HFF-Myc (cell line): ENCODE data around the gene ERP44.

ENCODE experiments used
- DNase-seq: peaks from one replicate; pipeline ENCODE4 v3.0.0-alpha.2; 2011; ENCODE audit warnings: low read depth; ENCODE audit errors: extremely low read depth
- H3K4me3 ChIP-seq: replicated peaks from 2 replicates; pipeline ENCODE4 v1.5.1; 2011; ENCODE audit warnings: low read depth, mild to moderate bottlenecking, control low read depth, low read length
- TF ChIP-seq, protein P1 (sequence below): IDR thresholded peaks from 2 replicates; pipeline ENCODE4 v1.5.1; 2012; ENCODE audit warnings: mild to moderate bottlenecking, low read depth, low read length, control low read depth; ENCODE audit errors: missing control alignments

The ERP44 gene

DNA sequence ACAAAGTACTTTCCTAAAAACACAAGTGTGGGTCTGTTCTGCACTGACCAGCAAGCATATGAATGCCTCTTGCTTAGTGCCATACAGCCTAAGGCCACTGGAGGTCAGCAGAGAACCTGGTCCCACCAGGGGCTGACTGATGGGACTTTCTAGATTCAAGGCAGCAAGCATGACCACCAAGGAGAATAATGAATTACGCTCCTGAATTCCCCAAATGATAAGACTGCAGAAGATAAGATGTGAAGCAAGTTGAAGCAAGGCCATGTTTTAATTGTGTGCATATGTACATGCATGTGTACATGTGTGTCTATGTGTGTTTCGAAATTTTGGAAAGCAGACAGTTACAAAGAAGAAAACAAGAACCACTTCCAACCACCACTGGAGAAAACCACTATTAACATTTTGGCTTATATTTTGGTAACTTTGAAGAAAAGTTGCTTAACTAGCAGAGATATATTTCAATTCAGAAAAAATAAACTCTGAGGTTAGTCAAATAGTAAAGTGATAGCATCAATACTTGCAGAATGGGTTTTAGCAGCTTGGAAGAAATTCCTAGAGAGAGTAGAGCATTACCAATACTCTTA, 70.5 kb downstream of the ERP44 start:
- H3K4me3 ChIP-seq = no peak overlapping the region
- TF ChIP-seq, protein P1, sequence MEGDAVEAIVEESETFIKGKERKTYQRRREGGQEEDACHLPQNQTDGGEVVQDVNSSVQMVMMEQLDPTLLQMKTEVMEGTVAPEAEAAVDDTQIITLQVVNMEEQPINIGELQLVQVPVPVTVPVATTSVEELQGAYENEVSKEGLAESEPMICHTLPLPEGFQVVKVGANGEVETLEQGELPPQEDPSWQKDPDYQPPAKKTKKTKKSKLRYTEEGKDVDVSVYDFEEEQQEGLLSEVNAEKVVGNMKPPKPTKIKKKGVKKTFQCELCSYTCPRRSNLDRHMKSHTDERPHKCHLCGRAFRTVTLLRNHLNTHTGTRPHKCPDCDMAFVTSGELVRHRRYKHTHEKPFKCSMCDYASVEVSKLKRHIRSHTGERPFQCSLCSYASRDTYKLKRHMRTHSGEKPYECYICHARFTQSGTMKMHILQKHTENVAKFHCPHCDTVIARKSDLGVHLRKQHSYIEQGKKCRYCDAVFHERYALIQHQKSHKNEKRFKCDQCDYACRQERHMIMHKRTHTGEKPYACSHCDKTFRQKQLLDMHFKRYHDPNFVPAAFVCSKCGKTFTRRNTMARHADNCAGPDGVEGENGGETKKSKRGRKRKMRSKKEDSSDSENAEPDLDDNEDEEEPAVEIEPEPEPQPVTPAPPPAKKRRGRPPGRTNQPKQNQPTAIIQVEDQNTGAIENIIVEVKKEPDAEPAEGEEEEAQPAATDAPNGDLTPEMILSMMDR = peak; percentile 96
- peak; percentile 55 for DNase-seq

DNA sequence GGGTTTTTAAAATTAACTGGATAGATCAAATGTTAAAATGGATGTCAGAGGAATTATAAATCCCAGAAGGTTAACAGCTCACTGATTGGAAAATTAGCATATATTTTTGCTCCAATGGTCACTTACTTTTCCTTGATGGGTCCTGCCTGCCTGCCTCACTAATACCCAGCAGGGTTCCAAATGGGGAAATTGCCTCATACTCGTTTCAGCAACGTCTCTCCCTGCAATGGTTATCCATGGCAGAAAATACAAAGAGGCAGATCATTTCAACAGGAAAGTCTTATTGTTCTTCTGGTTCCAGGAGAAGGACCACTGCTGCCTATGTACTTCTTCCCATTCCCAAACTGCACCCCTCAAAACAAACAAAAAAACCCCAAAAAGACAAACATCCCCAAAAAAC, 71.3 kb downstream of the ERP44 start:
- TF ChIP-seq, protein P1 = no peak

DNA sequence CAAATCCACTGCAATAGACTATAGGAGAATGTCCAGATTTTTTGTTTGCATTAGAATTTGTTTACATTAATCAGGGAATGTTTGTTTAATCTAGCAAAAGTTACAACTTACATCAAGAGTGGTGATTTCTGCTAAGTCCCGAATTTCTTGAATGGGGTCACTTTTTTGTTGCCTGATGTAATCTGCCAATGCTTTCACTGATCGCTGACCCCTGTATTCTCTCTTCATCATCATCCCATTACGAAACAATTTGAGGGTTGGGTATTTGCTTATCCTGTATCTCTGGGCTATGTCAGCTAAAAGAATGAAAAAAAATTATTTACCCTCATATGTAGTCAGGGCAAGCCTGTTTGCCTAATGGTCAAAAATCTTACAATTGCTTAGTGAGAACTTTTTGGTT, 76.9 kb downstream of the ERP44 start:
- TF ChIP-seq, protein P1 = no peak
- H3K4me3 ChIP-seq = no peak overlapping the region
- DNase-seq = no peak

More for the DNA sequence above, 71.3 kb downstream of the ERP44 start:
- DNase-seq = no peak
- no peak overlapping the region for H3K4me3 ChIP-seq

DNA sequence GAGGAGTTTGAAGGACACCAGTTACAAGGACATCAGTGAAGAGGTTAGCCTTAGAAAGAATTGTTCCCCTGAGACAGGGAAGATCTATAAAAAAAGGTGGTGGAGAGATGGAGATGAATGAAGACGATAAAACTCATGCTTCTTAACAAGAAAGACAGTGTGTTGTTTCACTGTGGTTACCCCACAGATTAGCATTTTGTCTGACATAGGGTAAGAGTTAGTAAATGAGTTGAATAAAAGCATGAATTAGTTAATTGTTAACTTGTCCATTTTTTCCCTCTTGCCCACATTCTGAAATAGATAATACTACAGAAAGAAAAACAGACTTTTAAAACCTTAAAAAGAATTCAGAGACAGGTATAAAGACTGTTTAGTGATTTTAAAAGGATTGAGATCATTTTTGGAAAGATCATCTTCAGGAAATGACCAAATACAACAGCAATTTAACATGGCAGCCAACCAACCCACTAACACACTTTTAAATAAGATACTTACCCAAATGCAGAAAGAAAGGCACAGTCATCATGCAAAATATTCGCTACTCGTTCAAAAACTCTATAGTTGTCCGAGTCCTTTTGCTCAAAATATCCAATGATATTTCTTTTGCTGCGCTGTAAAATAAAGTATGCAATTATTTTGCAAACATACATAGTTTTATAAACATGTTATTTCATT, 78.5 kb downstream of the ERP44 start:
- no peak overlapping the region for H3K4me3 ChIP-seq
- DNase-seq = no peak
- TF ChIP-seq, protein P1 = no peak

DNA sequence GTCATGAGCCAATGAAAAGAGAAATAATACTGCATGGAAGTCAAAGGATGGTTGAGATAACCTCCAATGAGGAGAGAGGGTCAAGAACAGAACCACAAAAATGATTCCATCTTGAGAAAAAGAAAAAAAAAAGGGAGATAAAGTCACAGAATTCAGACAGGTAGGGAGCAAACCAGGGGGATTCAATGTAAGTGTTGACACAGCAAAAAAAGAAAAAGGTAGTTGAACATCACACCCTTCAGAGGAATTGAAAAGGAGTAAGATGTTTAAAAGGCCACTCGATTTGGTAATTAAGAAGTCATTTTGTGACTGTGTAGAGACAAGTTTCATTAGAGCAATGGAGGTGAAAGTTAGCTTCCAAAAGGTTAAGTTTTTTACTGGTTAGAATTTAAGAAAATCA, 79.3 kb downstream of the ERP44 start:
- no peak overlapping the region for H3K4me3 ChIP-seq
- DNase-seq = no peak
- TF ChIP-seq, protein P1 = no peak

DNA sequence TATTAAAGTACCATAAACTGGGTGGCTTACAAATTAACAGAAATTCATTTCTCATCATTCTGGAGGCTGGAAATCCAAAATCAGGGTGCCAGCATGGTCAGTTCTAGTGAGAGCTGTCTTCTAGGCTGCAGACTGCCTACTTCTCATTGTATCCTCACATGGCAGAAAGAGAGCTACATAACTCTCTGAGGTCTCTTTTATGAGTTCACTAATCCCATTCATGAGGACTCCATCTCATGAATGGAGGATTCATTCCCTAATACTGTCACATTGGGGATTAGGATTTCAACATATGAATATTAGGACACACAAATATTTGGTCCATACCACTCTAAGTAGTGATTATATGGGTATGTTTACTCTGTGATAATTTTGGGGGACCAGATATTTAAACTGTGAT, 84.0 kb downstream of the ERP44 start:
- DNase-seq = no peak
- no peak overlapping the region for H3K4me3 ChIP-seq
- TF ChIP-seq, protein P1 = no peak
